Transverse colon (tissue), 4 donors: ENCODE results near the gene ZNF212. TPM values are rescaled to one million over a fixed set of nuclear protein-coding genes. Genes with fewer than 3 reads are reported as not detected.

Source experiments
- DNase-seq: peaks from one replicate; pipeline ENCODE4 v3.0.0-alpha.2; 2019
- H3K27ac ChIP-seq, 4 donors: fragments of 200-600 bp; sonication (generic); 2 replicates each; pipeline ENCODE4 v1.5.1; 2016 to 2018; ENCODE audit warnings: inconsistent platforms in 4 of 4
- H3K27me3 ChIP-seq: fragments of 200-600 bp; sonication (generic); 2 replicates; pipeline ENCODE4 v1.5.1; 2017; ENCODE audit warnings: inconsistent platforms
- H3K36me3 ChIP-seq, 4 donors: fragments of 200-600 bp; sonication (generic); 2 replicates each; pipeline ENCODE4 v1.5.1; 2017 to 2019; ENCODE audit warnings: inconsistent platforms in 4 of 4
- H3K4me1 ChIP-seq, 4 donors: fragments of 200-600 bp; sonication (generic); 2 replicates each; pipeline ENCODE4 v1.5.1; 2017 to 2020; ENCODE audit warnings: inconsistent platforms in 4 of 4
- H3K4me3 ChIP-seq, 4 donors: fragments of 200-600 bp; sonication (generic); 1 replicate in 1 of 4; 2 replicates in 3 of 4; pipeline versions ENCODE4 v1.5.1 to v1.6.1; 2017 to 2019; ENCODE audit warnings: inconsistent platforms in 4 of 4
- H3K9me3 ChIP-seq, 2 donors: fragments of 200-600 bp; sonication (generic); 2 replicates each; pipeline ENCODE4 v1.5.1; 2017 to 2019; ENCODE audit warnings: inconsistent platforms in 2 of 2
- CTCF ChIP-seq, 5 experiments: fragments of 200-600 bp in 3 of 5; fragments of 450-650 bp in 2 of 5; sonication (generic) in 3 of 5; IDR thresholded peaks; 1 replicate in 2 of 5; 2 replicates in 3 of 5; pipeline ENCODE4 v1.5.1; 2016 to 2017; ENCODE audit warnings: antibody characterized with exemption in 5 of 5, inconsistent platforms in 3 of 5, mild to moderate bottlenecking in 2 of 5, moderate library complexity in 1 of 5
- EP300 ChIP-seq: sonication (generic); formaldehyde crosslinking; IDR thresholded peaks from one replicate; pipeline ENCODE4 v1.6.1; 2017; ENCODE audit warnings: antibody characterized with exemption, low read depth
- POLR2A ChIP-seq: fragments of 450-650 bp; IDR thresholded peaks from one replicate; pipeline ENCODE4 v1.6.1; 2016; ENCODE audit warnings: antibody characterized with exemption, mild to moderate bottlenecking, moderate library complexity
- POLR2AphosphoS5 ChIP-seq, 3 donors: sonication (generic); formaldehyde crosslinking; IDR thresholded peaks; one replicate each; pipeline ENCODE4 v1.6.1; 2016; ENCODE audit warnings: antibody characterized with exemption in 3 of 3
- WGBS, 2 donors: methylation state at CpG; one replicate each; pipeline ENCODE4 v1.1.5; 2018; ENCODE audit warnings: low coverage in 1 of 2; 5-methylcytosine and 5-hydroxymethylcytosine counted together
- in situ Hi-C, 4 donors: fragments of 200-750 bp; cut with MboI; loops; one replicate each; pipeline versions ENCODE4 v1.15.0 to v1.15.1; 2017; ENCODE audit warnings: low sequenced_read_pairs in 3 of 4, low pct_ligation_motif_present in 1 of 4, low pct_unique_long_range_greater_than_20kb in 1 of 4
- intact Hi-C: fragments of 100-400 bp; cut with DNase I; formaldehyde crosslinking; loops from one replicate; pipeline ENCODE4 v1.15.1; 2023; ENCODE audit warnings: low total_unique reads
- total RNA-seq, 4 donors: library from RNA; depleted of rRNA; stranded (reverse); fragments of >200 nt; gene quantifications; one replicate each; pipeline ENCODE4 v1.1.0, GENCODE V29; 2016

ZNF212 gene
- total RNA-seq, 4 donors from 2014 or later, result 2.4 to 22.1 (median 9.5) TPM

- intact Hi-C loops, result no loop called here
- no peaks in the 10 kb centered on the region for H3K9me3 ChIP-seq
- in situ Hi-C loops, result no loop called here
- WGBS, 2 donors, result 87 to 92% methylated on average over 2 to 16 of the region's 16 CpGs
- no peaks in the 10 kb centered on the region for H3K4me1 ChIP-seq
- no peak overlapping the region for H3K4me3 ChIP-seq
- H3K36me3 ChIP-seq, result no peaks in the 10 kb centered on the region
- TF ChIP-seq CTCF (IDR thresholded peaks at IDR 0.05) (no peak), POLR2A (no peak), EP300 (no peak), POLR2AphosphoS5 (IDR thresholded peaks at IDR 0.05) (no peak)
- H3K27me3 ChIP-seq, result no peaks in the 10 kb centered on the region
- H3K27ac ChIP-seq, result no peak overlapping the region
- no peak for DNase-seq
These were observed 52.5 kb downstream of the ZNF212 start for GRCh38 chr7:149291781-149292461.

- intact Hi-C loops, result no loop called here
- no peaks in the 10 kb centered on the region for H3K4me1 ChIP-seq
- TF ChIP-seq CTCF (IDR thresholded peaks at IDR 0.05) (no peak), POLR2AphosphoS5 (IDR thresholded peaks at IDR 0.05) (no peak), POLR2A (no peak), EP300 (no peak)
- DNase-seq, result no peak
- no peak overlapping the region for H3K4me3 ChIP-seq
- no peaks in the 10 kb centered on the region for H3K27me3 ChIP-seq
- no peaks in the 10 kb centered on the region for H3K9me3 ChIP-seq
- WGBS, 2 donors, result 88% methylated on average over 9 of the region's 9 CpGs; no CpG with 5 or more reads in 1 of the 2 donors
- in situ Hi-C loops, result no loop called here
- H3K36me3 ChIP-seq, result no peaks in the 10 kb centered on the region
- H3K27ac ChIP-seq, result no peak overlapping the region
These were observed 53.0 kb downstream of the ZNF212 start for GRCh38 chr7:149292462-149292823.

- no peaks in the 10 kb centered on the region for H3K36me3 ChIP-seq
- intact Hi-C loops, result no loop called here
- no peaks in the 10 kb centered on the region for H3K4me1 ChIP-seq
- 93% methylated on average over 9 of the region's 9 CpGs; no CpG with 5 or more reads in 1 of the 2 donors for WGBS, 2 donors
- H3K4me3 ChIP-seq, result no peak overlapping the region
- in situ Hi-C loops, result no loop called here
- no peaks in the 10 kb centered on the region for H3K27me3 ChIP-seq
- DNase-seq, result no peak
- no peak overlapping the region for H3K27ac ChIP-seq
- TF ChIP-seq POLR2AphosphoS5 (IDR thresholded peaks at IDR 0.05) (no peak), EP300 (no peak), POLR2A (no peak), CTCF (IDR thresholded peaks at IDR 0.05) (no peak)
- no peaks in the 10 kb centered on the region for H3K9me3 ChIP-seq
These were observed 53.9 kb downstream of the ZNF212 start for GRCh38 chr7:149293338-149293737.

GRCh38 chr7:149293946-149294633 is 54.6 kb downstream of the ZNF212 start:
- in situ Hi-C loops, result no loop called here

More at GRCh38 chr7:149293946-149294633, 54.6 kb downstream of the ZNF212 start:
- no peak for DNase-seq
- TF ChIP-seq POLR2AphosphoS5 (IDR thresholded peaks at IDR 0.05) (no peak), CTCF (IDR thresholded peaks at IDR 0.05) (no peak), POLR2A (no peak), EP300 (no peak)
- H3K27ac ChIP-seq, result no peak overlapping the region
- no peaks in the 10 kb centered on the region for H3K27me3 ChIP-seq
- intact Hi-C loops, result no loop called here
- no peaks in the 10 kb centered on the region for H3K36me3 ChIP-seq
- no peak overlapping the region for H3K4me3 ChIP-seq
- 93% methylated on average over 15 of the region's 15 CpGs; no CpG with 5 or more reads in 1 of the 2 donors for WGBS, 2 donors
- no peaks in the 10 kb centered on the region for H3K4me1 ChIP-seq
- no peaks in the 10 kb centered on the region for H3K9me3 ChIP-seq
